Cardiac muscle cell (in vitro differentiated cells and primary cell): ENCODE results near the gene PHF5A. TPM values are rescaled to one million over a fixed set of nuclear protein-coding genes. Genes with fewer than 3 reads are reported as not detected.
A peak's percentile ranks its signal among the peaks of the same experiment; 100 is the strongest.

Experiments used
- DNase-seq, 2 donors: peaks; one replicate each; pipeline versions ENCODE4 v3.0.0 to v3.0.0-alpha.2; 2010 to 2017; ENCODE audit warnings: low read depth in 1 of 2, low spot score in 1 of 2
- H3K27ac ChIP-seq: fragments of 200-600 bp; sonication (generic); 2 replicates; pipeline ENCODE4 v1.5.1; 2016
- H3K27me3 ChIP-seq: fragments of 200-600 bp; sonication (generic); 2 replicates; pipeline ENCODE4 v1.6.0; 2016; ENCODE audit warnings: control low read depth
- H3K36me3 ChIP-seq: fragments of 200-600 bp; sonication (generic); 2 replicates; pipeline ENCODE4 v1.5.1; 2016; ENCODE audit warnings: control low read depth
- H3K4me1 ChIP-seq: fragments of 200-600 bp; sonication (generic); 2 replicates; pipeline ENCODE4 v1.8.1; 2017; ENCODE audit warnings: low read depth, mild to moderate bottlenecking, mixed run types
- H3K4me3 ChIP-seq: fragments of 200-600 bp; sonication (generic); 2 replicates; pipeline ENCODE4 v1.5.1; 2016; ENCODE audit warnings: mild to moderate bottlenecking
- H3K9me3 ChIP-seq: fragments of 200-600 bp; sonication (generic); 2 replicates; pipeline ENCODE4 v1.5.1; 2017; ENCODE audit warnings: low read depth, mild to moderate bottlenecking, control low read depth
- CTCF ChIP-seq: IDR thresholded peaks from 2 replicates; pipeline ENCODE4 v1.5.1; 2012; ENCODE audit warnings: low read depth, mild to moderate bottlenecking, low read length
- polyA plus RNA-seq: library from polyadenylated mRNA; unstranded; fragments of >200 nt; fragmentation: Nextera tagmentation; extraction: Ambion mirVana; gene quantifications from 2 replicates; pipeline ENCODE4 v1.2.1, GENCODE V29; 2016
- total RNA-seq: library from RNA; depleted of rRNA; stranded (reverse); fragments of >200 nt; gene quantifications from 2 replicates; pipeline ENCODE4 v1.2.3, GENCODE V29; 2016

The PHF5A gene
- total and polyA plus RNA-seq, 2 experiments from 2014 or later, result 26.9 to 32.2 TPM

DNA sequence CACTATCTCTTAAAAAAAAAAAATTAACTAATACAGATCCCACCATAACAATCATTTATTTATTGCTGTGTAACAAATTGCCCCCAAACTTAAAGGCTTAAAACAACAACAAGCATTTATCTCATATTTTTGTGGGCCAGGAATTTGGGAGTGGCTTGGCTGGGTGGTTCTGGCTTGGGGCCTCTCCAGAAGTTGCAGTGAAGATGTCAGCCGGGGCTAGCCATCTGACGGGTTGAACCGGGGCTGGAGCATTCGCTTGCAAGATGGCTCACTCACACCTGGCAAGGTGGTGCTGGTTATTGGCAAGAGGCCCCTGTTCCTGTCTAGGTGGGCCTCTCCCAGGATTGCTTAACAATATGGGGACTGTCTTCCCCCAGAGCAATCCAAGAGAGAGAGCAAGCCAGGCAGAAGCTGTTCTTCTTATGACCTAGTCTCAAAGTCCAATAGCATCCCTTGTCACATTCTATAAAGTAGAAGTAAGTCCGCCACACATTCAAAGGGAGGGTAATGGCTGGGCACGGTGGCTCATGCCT, 29.9 kb upstream of the PHF5A start:
- Histone ChIP-seq H3K27ac (peak overlapping the region; percentile 34), H3K4me3 (no peak overlapping the region), H3K4me1 (no peaks in the 10 kb centered on the region), H3K27me3 (no peaks in the 10 kb centered on the region), H3K9me3 (no peaks in the 10 kb centered on the region), H3K36me3 (peaks cover 22% of the 10 kb centered on the region)
- no peak for TF ChIP-seq CTCF
- peak in 1 of 2 donors; percentile 26 for DNase-seq

GRCh38 chr22:41491374-41492100, 23.0 kb upstream of the PHF5A start:
- peak in 1 of 2 donors; percentile 37 for DNase-seq
- Histone ChIP-seq H3K4me3 (no peak overlapping the region), H3K9me3 (no peaks in the 10 kb centered on the region), H3K27me3 (no peaks in the 10 kb centered on the region), H3K36me3 (no peaks in the 10 kb centered on the region), H3K27ac (peak overlapping the region; percentile 66), H3K4me1 (peaks cover 15% of the 10 kb centered on the region)
- TF ChIP-seq CTCF, result no peak

DNA sequence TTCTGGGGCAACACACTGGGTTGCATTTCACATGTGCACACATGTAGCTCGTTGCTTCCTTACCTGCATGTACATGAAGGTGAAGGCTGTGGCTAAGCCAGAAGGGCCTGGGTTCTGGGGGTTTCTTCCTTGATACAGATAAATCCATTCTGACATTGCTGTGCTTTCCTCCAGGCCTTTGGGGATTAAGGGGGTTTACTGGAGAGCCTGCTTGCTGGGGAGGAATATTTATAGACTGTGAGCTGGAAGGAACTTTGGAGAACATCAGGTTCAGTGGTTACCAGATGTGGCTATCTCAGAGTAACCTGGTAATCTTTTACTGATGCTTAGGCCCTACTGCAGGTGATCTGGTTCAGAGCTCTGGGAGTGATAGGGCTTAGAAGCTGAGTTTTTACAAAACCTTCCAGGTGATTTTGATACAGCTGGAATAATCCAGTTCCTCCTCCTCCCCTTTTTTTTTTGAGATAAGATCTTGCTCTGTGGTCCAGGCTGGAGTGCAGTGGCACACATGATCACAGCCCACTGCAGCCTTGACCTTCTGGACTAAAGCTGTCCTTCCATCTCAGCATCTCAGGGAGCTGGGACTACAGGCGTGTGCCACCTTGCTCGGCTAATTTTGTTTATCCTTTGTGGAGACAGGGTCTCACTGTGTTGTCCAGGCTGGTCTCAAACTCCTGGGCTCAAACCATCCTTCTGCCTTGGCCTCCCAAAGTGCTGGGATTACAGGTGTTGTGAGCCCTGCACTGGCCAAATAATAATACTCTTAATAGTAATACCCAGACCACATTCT, 20.3 kb upstream of the PHF5A start:
- no peak for DNase-seq
- H3K36me3 ChIP-seq, result no peaks in the 10 kb centered on the region
- no peaks in the 10 kb centered on the region for H3K27me3 ChIP-seq
- no peaks in the 10 kb centered on the region for H3K9me3 ChIP-seq
- H3K4me3 ChIP-seq, result no peak overlapping the region
- H3K4me1 ChIP-seq, result peaks cover 15% of the 10 kb centered on the region
- TF ChIP-seq CTCF, result no peak
- peak overlapping the region; percentile 24 for H3K27ac ChIP-seq

- no peak for DNase-seq
- H3K4me3 ChIP-seq, result no peak overlapping the region
- peaks cover 15% of the 10 kb centered on the region for H3K4me1 ChIP-seq
- no peaks in the 10 kb centered on the region for H3K9me3 ChIP-seq
- TF ChIP-seq CTCF, result no peak
- peak overlapping the region; percentile 24 for H3K27ac ChIP-seq
- no peaks in the 10 kb centered on the region for H3K36me3 ChIP-seq
- no peaks in the 10 kb centered on the region for H3K27me3 ChIP-seq
These were observed 19.6 kb upstream of the PHF5A start for GRCh38 chr22:41488076-41488475.

DNA sequence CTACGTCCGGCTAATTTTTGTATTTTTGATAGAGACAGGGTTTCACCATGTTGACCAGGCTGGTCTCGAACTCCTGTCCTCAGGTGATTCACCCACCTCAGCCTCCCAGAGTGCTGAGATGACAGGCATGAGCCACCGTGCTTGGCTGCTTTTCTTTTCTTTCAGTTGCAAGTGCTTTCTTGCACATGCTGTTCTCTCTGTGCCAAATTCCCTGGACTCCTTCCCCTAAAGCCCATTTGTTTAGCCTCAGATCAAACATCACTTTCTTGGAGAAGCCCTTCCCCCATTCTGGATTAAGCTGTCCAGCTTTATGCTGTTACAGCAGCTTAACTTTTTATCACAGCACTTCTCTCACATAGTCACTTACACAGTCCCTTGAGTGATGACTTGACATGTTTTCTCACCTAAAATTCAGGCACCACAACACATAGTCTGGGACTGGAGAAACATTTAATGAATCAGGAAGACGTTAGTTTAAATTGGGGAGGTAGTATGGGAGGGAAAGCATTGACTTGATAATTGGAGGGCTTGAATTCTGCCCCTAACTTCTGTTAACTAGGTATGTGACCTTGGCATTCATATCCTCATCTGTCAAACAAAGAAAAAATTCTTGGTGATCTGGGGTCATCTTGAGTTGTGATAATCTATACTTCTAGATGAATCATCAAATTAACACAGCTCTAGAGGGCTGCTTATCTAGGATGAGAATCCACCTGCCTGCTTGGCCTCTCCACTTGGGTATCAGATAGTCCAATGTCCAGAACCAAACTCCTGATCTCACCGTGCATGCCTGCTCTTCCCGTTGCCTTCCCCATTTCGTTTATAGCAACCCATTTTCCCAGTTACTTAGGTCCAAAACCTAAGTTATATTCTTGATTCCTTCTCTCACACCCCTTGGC, 18.8 kb upstream of the PHF5A start:
- no peaks in the 10 kb centered on the region for H3K36me3 ChIP-seq
- no peak for TF ChIP-seq CTCF
- no peak for DNase-seq
- no peaks in the 10 kb centered on the region for H3K27me3 ChIP-seq
- H3K4me3 ChIP-seq, result no peak overlapping the region
- no peaks in the 10 kb centered on the region for H3K9me3 ChIP-seq
- peaks cover 15% of the 10 kb centered on the region for H3K4me1 ChIP-seq
- no peak overlapping the region for H3K27ac ChIP-seq
